Skeletal muscle tissue (tissue), 1 donor: ENCODE data around the gene APOBEC4. TPM values are rescaled to one million over a fixed set of nuclear protein-coding genes. Genes with fewer than 3 reads are reported as not detected.

Source experiments
- total RNA-seq: library from RNA; depleted of rRNA; stranded (reverse); fragments of >200 nt; gene quantifications from one replicate; pipeline ENCODE4 v1.2.3, GENCODE V29; 2014

APOBEC4 gene
- total RNA-seq, 1 donor from 2014 or later, result not detected

Other genes with a start within 250 kb of the APOBEC4 start
- 0.52 TPM for gene NMNAT2, start 234.9 kb downstream of the APOBEC4 start, total RNA-seq
- 9.4 TPM for gene SMG7, start 180.8 kb downstream of the APOBEC4 start, total RNA-seq
- gene NCF2, start 62.9 kb downstream of the APOBEC4 start, total RNA-seq, result 8.9 TPM
- gene ARPC5, start 17.5 kb downstream of the APOBEC4 start, total RNA-seq, result 26.1 TPM
- gene RGL1, start 151.8 kb upstream of the APOBEC4 start, total RNA-seq, result 28.2 TPM